ENCODE results near the gene RFTN1.

The RFTN1 gene

GRCh38 chr3:16406166-16406565, 107.3 kb downstream of the RFTN1 start:
- DNase-seq (ENCODE audit: low spot score): no peak

GRCh38 chr3:16404349-16404895, 109.1 kb downstream of the RFTN1 start:
- DNase-seq (ENCODE audit: low spot score): no peak

GRCh38 chr3:16402451-16402850, 111.0 kb downstream of the RFTN1 start:
- no peak for DNase-seq (ENCODE audit: low spot score)

GRCh38 chr3:16401273-16401672, 112.2 kb downstream of the RFTN1 start:
- DNase-seq (ENCODE audit: low spot score): no peak

GRCh38 chr3:16400106-16400931, 113.2 kb downstream of the RFTN1 start:
- no peak for DNase-seq (ENCODE audit: low spot score)

- no peak for DNase-seq (ENCODE audit: low spot score)
These were observed 114.0 kb downstream of the RFTN1 start for GRCh38 chr3:16399473-16399872.

- DNase-seq (ENCODE audit: low spot score): no peak
These were observed 114.9 kb downstream of the RFTN1 start for GRCh38 chr3:16398648-16399047.

- DNase-seq (ENCODE audit: low spot score): no peak
These were observed 117.3 kb downstream of the RFTN1 start for GRCh38 chr3:16396202-16396601.

- DNase-seq (ENCODE audit: low spot score): no peak
These were observed 118.3 kb downstream of the RFTN1 start for GRCh38 chr3:16395212-16395611.

GRCh38 chr3:16394639-16395038, 118.9 kb downstream of the RFTN1 start:
- DNase-seq (ENCODE audit: low spot score): no peak

- DNase-seq (ENCODE audit: low spot score): no peak
These were observed 120.8 kb downstream of the RFTN1 start for GRCh38 chr3:16392717-16393116.

GRCh38 chr3:16392065-16392464, 121.4 kb downstream of the RFTN1 start:
- DNase-seq (ENCODE audit: low spot score): no peak

GRCh38 chr3:16390581-16390980, 122.9 kb downstream of the RFTN1 start:
- DNase-seq (ENCODE audit: low spot score): no peak

- DNase-seq (ENCODE audit: low spot score): no peak
These were observed 124.6 kb downstream of the RFTN1 start for GRCh38 chr3:16388850-16389441.

- no peak for DNase-seq (ENCODE audit: low spot score)
These were observed 126.9 kb downstream of the RFTN1 start for GRCh38 chr3:16386561-16386960.

- no peak for DNase-seq (ENCODE audit: low spot score)
These were observed 128.3 kb downstream of the RFTN1 start for GRCh38 chr3:16385151-16385550.

- DNase-seq (ENCODE audit: low spot score): no peak
These were observed 129.6 kb downstream of the RFTN1 start for GRCh38 chr3:16383864-16384263.

GRCh38 chr3:16382845-16383244, 130.7 kb downstream of the RFTN1 start:
- DNase-seq (ENCODE audit: low spot score): no peak

- no peak for DNase-seq (ENCODE audit: low spot score)
These were observed 132.1 kb downstream of the RFTN1 start for GRCh38 chr3:16381426-16381825.

GRCh38 chr3:16380421-16380820, 133.1 kb downstream of the RFTN1 start:
- DNase-seq (ENCODE audit: low spot score): no peak

GRCh38 chr3:16379838-16380237, 133.7 kb downstream of the RFTN1 start:
- no peak for DNase-seq (ENCODE audit: low spot score)

GRCh38 chr3:16378920-16379319, 134.6 kb downstream of the RFTN1 start:
- DNase-seq (ENCODE audit: low spot score): peak; percentile 66

- DNase-seq (ENCODE audit: low spot score): no peak
These were observed 135.1 kb downstream of the RFTN1 start for GRCh38 chr3:16378415-16378814.
